ENCODE results near the gene AGBL1. TPM values are rescaled to one million over a fixed set of nuclear protein-coding genes. Genes with fewer than 3 reads are reported as not detected.

Gene AGBL1
- total RNA-seq, 1 donor from 2014 or later: 0.76 TPM

- Mint-ChIP-seq H3K4me1 (ENCODE audit: low read depth, unreplicated experiment) (no peaks in the 10 kb centered on the region), H3K4me3 (ENCODE audit: unreplicated experiment) (no peak overlapping the region), H3K9me3 (ENCODE audit: unreplicated experiment) (no peaks in the 10 kb centered on the region), H3K36me3 (ENCODE audit: unreplicated experiment) (no peaks in the 10 kb centered on the region), H3K27ac (ENCODE audit: unreplicated experiment) (no peak overlapping the region), H3K27me3 (ENCODE audit: unreplicated experiment) (no peaks in the 10 kb centered on the region)
- DNase-seq: no peak
- TF ChIP-seq, protein P1, sequence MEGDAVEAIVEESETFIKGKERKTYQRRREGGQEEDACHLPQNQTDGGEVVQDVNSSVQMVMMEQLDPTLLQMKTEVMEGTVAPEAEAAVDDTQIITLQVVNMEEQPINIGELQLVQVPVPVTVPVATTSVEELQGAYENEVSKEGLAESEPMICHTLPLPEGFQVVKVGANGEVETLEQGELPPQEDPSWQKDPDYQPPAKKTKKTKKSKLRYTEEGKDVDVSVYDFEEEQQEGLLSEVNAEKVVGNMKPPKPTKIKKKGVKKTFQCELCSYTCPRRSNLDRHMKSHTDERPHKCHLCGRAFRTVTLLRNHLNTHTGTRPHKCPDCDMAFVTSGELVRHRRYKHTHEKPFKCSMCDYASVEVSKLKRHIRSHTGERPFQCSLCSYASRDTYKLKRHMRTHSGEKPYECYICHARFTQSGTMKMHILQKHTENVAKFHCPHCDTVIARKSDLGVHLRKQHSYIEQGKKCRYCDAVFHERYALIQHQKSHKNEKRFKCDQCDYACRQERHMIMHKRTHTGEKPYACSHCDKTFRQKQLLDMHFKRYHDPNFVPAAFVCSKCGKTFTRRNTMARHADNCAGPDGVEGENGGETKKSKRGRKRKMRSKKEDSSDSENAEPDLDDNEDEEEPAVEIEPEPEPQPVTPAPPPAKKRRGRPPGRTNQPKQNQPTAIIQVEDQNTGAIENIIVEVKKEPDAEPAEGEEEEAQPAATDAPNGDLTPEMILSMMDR (IDR thresholded peaks at IDR 0.05; ENCODE audit: partially characterized antibody, unreplicated experiment): no peak
Measured at GRCh38 chr15:86125775-86126174, 46.1 kb downstream of the AGBL1 start.

GRCh38 chr15:86127547-86127946 lies 47.9 kb downstream of the AGBL1 start:
- TF ChIP-seq, protein P1 (IDR thresholded peaks at IDR 0.05; ENCODE audit: partially characterized antibody, unreplicated experiment): no peak
- Mint-ChIP-seq H3K9me3 (ENCODE audit: unreplicated experiment) (no peaks in the 10 kb centered on the region), H3K36me3 (ENCODE audit: unreplicated experiment) (no peaks in the 10 kb centered on the region), H3K4me3 (ENCODE audit: unreplicated experiment) (no peak overlapping the region), H3K4me1 (ENCODE audit: low read depth, unreplicated experiment) (no peaks in the 10 kb centered on the region), H3K27ac (ENCODE audit: unreplicated experiment) (no peak overlapping the region), H3K27me3 (ENCODE audit: unreplicated experiment) (no peaks in the 10 kb centered on the region)
- no peak for DNase-seq

- no peaks in the 10 kb centered on the region for H3K27me3 Mint-ChIP-seq (ENCODE audit: unreplicated experiment)
- no peak for DNase-seq
- H3K9me3 Mint-ChIP-seq (ENCODE audit: unreplicated experiment): no peaks in the 10 kb centered on the region
- no peak overlapping the region for H3K27ac Mint-ChIP-seq (ENCODE audit: unreplicated experiment)
- TF ChIP-seq, protein P1 (IDR thresholded peaks at IDR 0.05; ENCODE audit: partially characterized antibody, unreplicated experiment): no peak
- H3K4me1 Mint-ChIP-seq (ENCODE audit: low read depth, unreplicated experiment): no peaks in the 10 kb centered on the region
- H3K36me3 Mint-ChIP-seq (ENCODE audit: unreplicated experiment): no peaks in the 10 kb centered on the region
- no peak overlapping the region for H3K4me3 Mint-ChIP-seq (ENCODE audit: unreplicated experiment)
Measured at GRCh38 chr15:86135041-86135440, 55.4 kb downstream of the AGBL1 start.

- no peaks in the 10 kb centered on the region for H3K27me3 Mint-ChIP-seq (ENCODE audit: unreplicated experiment)
- H3K4me3 Mint-ChIP-seq (ENCODE audit: unreplicated experiment): no peak overlapping the region
- no peaks in the 10 kb centered on the region for H3K36me3 Mint-ChIP-seq (ENCODE audit: unreplicated experiment)
- H3K27ac Mint-ChIP-seq (ENCODE audit: unreplicated experiment): no peak overlapping the region
- no peaks in the 10 kb centered on the region for H3K9me3 Mint-ChIP-seq (ENCODE audit: unreplicated experiment)
- no peaks in the 10 kb centered on the region for H3K4me1 Mint-ChIP-seq (ENCODE audit: low read depth, unreplicated experiment)
- TF ChIP-seq, protein P1 (IDR thresholded peaks at IDR 0.05; ENCODE audit: partially characterized antibody, unreplicated experiment): no peak
- DNase-seq: no peak
Measured at GRCh38 chr15:86136861-86137260, 57.2 kb downstream of the AGBL1 start.

- H3K27me3 Mint-ChIP-seq (ENCODE audit: unreplicated experiment): no peaks in the 10 kb centered on the region
- DNase-seq: no peak
- TF ChIP-seq, protein P1 (IDR thresholded peaks at IDR 0.05; ENCODE audit: partially characterized antibody, unreplicated experiment): no peak
- H3K36me3 Mint-ChIP-seq (ENCODE audit: unreplicated experiment): no peaks in the 10 kb centered on the region
- no peaks in the 10 kb centered on the region for H3K4me1 Mint-ChIP-seq (ENCODE audit: low read depth, unreplicated experiment)
- no peaks in the 10 kb centered on the region for H3K9me3 Mint-ChIP-seq (ENCODE audit: unreplicated experiment)
- no peak overlapping the region for H3K27ac Mint-ChIP-seq (ENCODE audit: unreplicated experiment)
- no peak overlapping the region for H3K4me3 Mint-ChIP-seq (ENCODE audit: unreplicated experiment)
Measured at GRCh38 chr15:86138798-86139197, 59.1 kb downstream of the AGBL1 start.
